Measurements from ENCODE around the gene SMYD3.

Gene SMYD3

GRCh38 chr1:246200738-246201137 lies 306.3 kb downstream of the SMYD3 start:
- no peak for DNase-seq

GRCh38 chr1:246200225-246200624 lies 306.9 kb downstream of the SMYD3 start:
- no peak for DNase-seq

DNA sequence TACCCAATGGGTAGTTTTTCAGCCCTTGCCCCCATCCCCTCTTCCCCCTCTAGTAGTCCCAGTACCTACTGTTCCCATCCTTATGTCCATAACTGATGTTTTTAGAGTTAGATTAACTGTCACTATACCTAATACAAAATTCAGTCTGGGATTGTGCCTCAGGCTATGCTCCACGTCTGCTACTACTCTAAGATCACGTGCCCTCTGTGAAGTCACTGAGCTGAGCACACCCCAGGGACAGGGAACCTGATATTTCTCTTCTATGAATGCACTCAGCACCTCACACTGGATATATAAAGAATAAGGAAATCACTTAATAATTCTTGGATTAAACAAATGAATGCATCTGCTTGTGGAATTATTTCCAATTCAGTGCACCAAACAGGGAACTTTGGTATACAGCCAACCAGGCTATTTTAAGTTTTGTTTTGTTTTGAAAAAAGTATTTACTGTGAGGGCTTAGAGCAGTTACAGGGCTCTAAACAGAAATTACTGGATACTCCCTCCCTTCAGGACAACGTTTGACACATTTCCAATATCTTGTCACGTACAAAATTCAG lies 307.9 kb downstream of the SMYD3 start:
- DNase-seq, result no peak

GRCh38 chr1:246198115-246198816 lies 308.8 kb downstream of the SMYD3 start:
- DNase-seq, result no peak

DNA sequence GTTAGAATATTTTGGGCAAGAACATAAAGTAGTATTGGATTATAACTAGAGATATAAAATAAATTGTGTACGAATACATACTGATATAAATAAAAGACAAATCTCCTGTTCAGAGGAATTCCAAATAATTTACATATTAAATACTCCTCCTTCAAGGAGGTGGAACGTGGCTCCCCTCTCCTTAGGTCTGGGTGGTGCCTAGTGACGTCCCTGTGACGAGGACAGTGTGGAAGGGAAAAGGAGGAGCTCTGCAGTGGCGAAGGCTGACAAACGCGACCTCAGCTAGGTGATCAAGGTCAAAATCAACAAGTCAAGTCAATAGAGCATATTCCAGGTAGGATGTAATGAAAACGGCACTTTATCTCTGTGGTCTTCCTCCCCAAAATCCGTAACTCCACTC lies 310.0 kb downstream of the SMYD3 start:
- DNase-seq, result no peak

- no peak for DNase-seq
These were observed 311.8 kb downstream of the SMYD3 start for GRCh38 chr1:246195296-246195695.

DNA sequence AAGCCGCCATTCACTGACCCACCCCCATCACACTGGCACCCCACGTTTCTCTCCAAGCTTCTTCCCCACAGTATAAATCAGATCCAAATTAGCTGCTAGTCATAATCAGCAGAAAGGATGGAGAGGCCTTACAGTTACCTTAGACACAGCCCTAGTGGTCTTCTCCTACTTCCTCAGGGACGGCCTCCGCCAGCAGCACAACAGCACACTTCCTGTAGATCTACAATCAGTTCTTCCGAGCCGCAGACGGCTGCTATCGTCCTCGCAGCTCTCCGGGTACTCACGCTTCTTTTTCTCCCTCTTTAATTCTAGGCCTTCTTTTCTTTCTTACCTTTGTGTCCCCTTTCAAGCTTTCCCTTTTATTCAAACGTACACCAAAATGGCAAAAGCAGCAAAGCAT lies 313.5 kb downstream of the SMYD3 start:
- DNase-seq, result no peak

- no peak for DNase-seq
These were observed 318.0 kb downstream of the SMYD3 start for GRCh38 chr1:246189126-246189525.

GRCh38 chr1:246187834-246188372 lies 319.2 kb downstream of the SMYD3 start:
- no peak for DNase-seq

DNA sequence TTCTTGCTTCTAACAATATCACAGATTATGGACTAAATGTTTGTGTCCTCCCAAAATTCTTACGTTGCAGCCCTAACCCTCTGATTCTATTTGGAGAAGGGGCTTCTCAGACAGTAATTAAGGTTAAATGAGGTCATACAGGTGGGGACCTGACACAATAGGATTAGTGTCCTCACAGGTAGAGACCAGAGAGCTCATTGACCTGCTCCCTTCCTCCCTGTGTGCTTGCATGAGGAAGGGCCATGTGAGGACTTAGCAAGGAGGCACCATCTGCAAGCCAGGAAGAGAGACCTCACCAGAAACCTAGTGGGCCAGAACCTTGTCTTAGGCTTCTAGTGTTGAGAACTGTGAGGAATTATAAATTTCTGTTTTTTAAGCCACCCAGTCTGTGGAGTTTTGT lies 322.6 kb downstream of the SMYD3 start:
- DNase-seq, result no peak

GRCh38 chr1:246182149-246182851 lies 324.8 kb downstream of the SMYD3 start:
- DNase-seq, result no peak

- no peak for DNase-seq
These were observed 325.8 kb downstream of the SMYD3 start for GRCh38 chr1:246181241-246181640.

- DNase-seq, result no peak
These were observed 327.7 kb downstream of the SMYD3 start for GRCh38 chr1:246179401-246179800.

GRCh38 chr1:246178717-246179311 lies 328.3 kb downstream of the SMYD3 start:
- no peak for DNase-seq

DNA sequence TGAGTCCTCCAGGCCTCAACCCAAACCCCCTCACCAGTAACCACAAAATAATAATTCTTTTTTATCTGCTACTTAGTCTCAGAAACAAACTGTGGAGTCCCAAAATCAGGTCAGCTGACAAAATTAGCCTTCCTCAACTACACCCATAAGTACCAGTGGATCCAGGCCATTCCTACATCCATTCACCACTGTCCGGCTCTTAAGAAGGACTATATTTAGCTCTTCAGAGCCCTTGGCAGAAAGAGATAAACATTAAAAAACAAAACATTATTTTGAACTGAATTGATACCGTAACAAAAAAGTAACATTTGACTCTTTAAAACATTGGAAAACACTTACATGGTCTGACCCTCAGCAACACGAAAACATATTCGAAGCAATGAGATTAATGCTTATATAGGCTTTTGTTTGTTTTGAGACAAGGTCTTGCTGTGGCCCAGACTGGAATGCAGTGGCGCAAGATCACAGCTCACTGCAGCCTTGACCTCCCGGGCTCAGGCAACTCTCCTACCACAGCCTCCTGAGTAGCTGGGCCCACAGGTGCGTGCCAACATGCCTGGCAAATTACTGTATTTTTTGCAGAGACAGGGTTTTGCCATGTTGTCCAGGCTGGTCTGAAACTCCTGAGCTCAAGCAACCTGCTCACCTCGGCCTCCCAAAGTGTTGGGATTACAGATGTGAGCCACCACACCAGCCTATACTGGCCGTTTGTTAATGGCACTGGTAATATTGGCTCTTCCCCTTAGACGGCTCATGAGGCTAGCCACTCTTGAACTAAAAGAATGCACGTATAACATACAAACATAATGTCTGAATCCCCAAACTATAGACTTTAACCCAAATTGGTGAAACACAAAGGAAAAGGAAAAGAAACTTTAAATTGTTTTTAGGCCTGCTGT lies 330.7 kb downstream of the SMYD3 start:
- DNase-seq, result no peak

GRCh38 chr1:246170574-246171261 lies 336.4 kb downstream of the SMYD3 start:
- DNase-seq, result no peak

- DNase-seq, result no peak
These were observed 337.6 kb downstream of the SMYD3 start for GRCh38 chr1:246169486-246169885.

DNA sequence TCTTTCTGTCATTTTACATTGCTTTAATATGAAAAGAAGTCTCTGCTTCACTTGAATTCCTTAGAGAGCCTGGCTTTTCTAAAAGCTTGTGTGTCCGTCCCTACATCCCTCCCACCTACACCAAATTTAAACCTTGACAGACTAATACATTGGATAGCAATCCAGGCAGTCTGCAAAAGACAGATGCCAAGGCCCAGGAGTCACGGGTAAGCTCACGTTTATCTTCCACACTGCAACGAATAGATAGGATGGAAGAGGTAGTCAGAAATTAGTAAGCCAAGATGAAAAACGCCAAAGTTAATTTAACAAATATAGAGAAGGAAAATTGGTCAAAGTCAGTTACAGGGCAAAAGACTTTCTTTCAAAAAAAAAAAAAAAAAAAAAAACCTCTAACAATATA lies 338.1 kb downstream of the SMYD3 start:
- DNase-seq, result no peak

GRCh38 chr1:246166841-246167240 lies 340.2 kb downstream of the SMYD3 start:
- no peak for DNase-seq

GRCh38 chr1:246165826-246166709 lies 341.0 kb downstream of the SMYD3 start:
- DNase-seq, result no peak

DNA sequence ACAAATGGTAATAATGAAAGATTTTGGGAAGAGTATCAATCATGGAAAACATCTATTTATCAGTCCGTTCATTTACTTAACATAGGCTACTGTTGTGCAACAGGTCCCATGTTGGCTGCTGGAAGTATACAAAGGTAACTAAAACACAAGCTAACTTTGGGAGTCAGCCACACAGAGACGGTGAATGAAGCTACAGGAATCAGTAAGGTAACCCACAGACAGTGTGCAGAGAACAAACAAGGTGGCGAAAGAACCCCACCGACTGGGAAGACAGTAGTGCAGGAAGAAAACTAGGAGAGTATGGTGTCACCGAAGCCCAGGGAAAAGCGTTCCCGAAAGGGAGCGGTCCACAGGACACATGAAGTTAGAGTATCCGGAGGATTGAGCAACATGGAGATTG lies 342.3 kb downstream of the SMYD3 start:
- DNase-seq, result no peak
